Spleen (tissue), 11 donors: Measurements from ENCODE around the gene TSNAX. TPM values are rescaled to one million over a fixed set of nuclear protein-coding genes. Genes with fewer than 3 reads are reported as not detected.

Experiments
- DNase-seq: peaks from one replicate; pipeline ENCODE4 v3.0.0-alpha.2; 2020
- H3K27ac ChIP-seq, 8 donors: fragments of 200-600 bp; sonication (generic) in 7 of 8; 1 replicate in 4 of 8; 2 replicates in 4 of 8; pipeline versions ENCODE4 v1.5.0 to v1.8.0; 2016 to 2021; ENCODE audit warnings: inconsistent platforms in 4 of 8, mild to moderate bottlenecking in 4 of 8, moderate library complexity in 1 of 8
- H3K27me3 ChIP-seq, 7 donors: fragments of 200-600 bp; sonication (generic) in 6 of 7; replicated peaks in 1 of 7; 1 replicate in 4 of 7; 2 replicates in 3 of 7; pipeline versions ENCODE4 v1.5.0 to v1.8.0; 2016 to 2021; ENCODE audit warnings: inconsistent platforms in 3 of 7, mild to moderate bottlenecking in 1 of 7
- H3K36me3 ChIP-seq, 6 donors: fragments of 200-600 bp; sonication (generic) in 5 of 6; 1 replicate in 4 of 6; 2 replicates in 2 of 6; pipeline versions ENCODE4 v1.5.0 to v1.8.0; 2016 to 2021; ENCODE audit warnings: inconsistent platforms in 2 of 6
- H3K4me1 ChIP-seq, 6 donors: fragments of 200-600 bp; sonication (generic) in 5 of 6; 1 replicate in 3 of 6; 2 replicates in 3 of 6; pipeline versions ENCODE4 v1.5.0 to v1.8.0; 2016 to 2021; ENCODE audit warnings: inconsistent platforms in 3 of 6
- H3K4me3 ChIP-seq, 8 donors: fragments of 200-600 bp; sonication (generic) in 7 of 8; 1 replicate in 4 of 8; 2 replicates in 4 of 8; pipeline versions ENCODE4 v1.5.0 to v1.8.0; 2016 to 2021; ENCODE audit warnings: inconsistent platforms in 4 of 8, mild to moderate bottlenecking in 4 of 8, moderate library complexity in 2 of 8
- H3K9me3 ChIP-seq, 8 donors: fragments of 200-600 bp; sonication (generic) in 7 of 8; 1 replicate in 4 of 8; 2 replicates in 4 of 8; pipeline versions ENCODE4 v1.5.0 to v1.8.0; 2016 to 2021; ENCODE audit warnings: inconsistent platforms in 4 of 8
- POLR2A ChIP-seq, 3 donors: fragments of 450-650 bp; IDR thresholded peaks; one replicate each; pipeline ENCODE4 v1.5.1; 2017; ENCODE audit warnings: antibody characterized with exemption in 3 of 3, mild to moderate bottlenecking in 1 of 3
- POLR2AphosphoS5 ChIP-seq, 3 donors: sonication (generic); formaldehyde crosslinking; IDR thresholded peaks; one replicate each; pipeline ENCODE4 v1.5.1; 2017; ENCODE audit warnings: antibody characterized with exemption in 3 of 3
- WGBS, 5 donors: extraction: QIAGEN DNeasy Blood & Tissue Kit in 3 of 5; methylation state at CpG; one replicate each; pipeline versions ENCODE4 v1.1.5 to v1.1.7; 2013 to 2018; 5-methylcytosine and 5-hydroxymethylcytosine counted together
- intact Hi-C: fragments of 100-400 bp; cut with DNase I; formaldehyde crosslinking; loops from one replicate; pipeline ENCODE4 v1.15.0; 2023; ENCODE audit warnings: low total_unique reads
- polyA plus RNA-seq, 3 donors: library from polyadenylated mRNA; stranded (reverse); fragments of 200-250 nt; gene quantifications; one replicate each; pipeline ENCODE4 v1.2.1, GENCODE V29; 2013
- total RNA-seq, 7 donors: library from RNA; depleted of rRNA in 3 of 7; stranded (reverse); fragments of >200 nt in 3 of 7; fragmentation: NEBNext Ultra II Directional in 4 of 7; extraction: Animal tissue kit (Norgen Biotek cat#: 25700) in 4 of 7; gene quantifications; one replicate each; pipeline versions ENCODE4 v1.1.0 to v1.2.1, GENCODE V29; 2016 to 2021
- TF ChIP-seq, protein P1 (sequence below), 11 experiments: fragments of 200-600 bp in 7 of 11; fragments of 450-650 bp in 4 of 11; sonication (generic) in 4 of 11; IDR thresholded peaks in 8 of 11; conservative IDR thresholded peaks in 3 of 11; 1 replicate in 7 of 11; 2 replicates in 4 of 11; pipeline versions ENCODE4 v1.4.0 to v1.8.0; 2016 to 2021; ENCODE audit warnings: antibody characterized with exemption in 11 of 11, inconsistent platforms in 4 of 11, mild to moderate bottlenecking in 1 of 11
- donor health status: healthy with polysubstance abuse.
- donor health status: DM: no; HTN: no; CAD: no; lungs with moderate emphysema.
- donor health status: DM: no; HTN: no; CAD: no.
- donor health status: Bipolar disorder and iron deficiency.
- donor health status: healthy.
- donor health status: DM: no; HTN: no; CAD: no.
- donor health status: DM: yes; HTN: yes; CAD: no.

TSNAX gene
- total and polyA plus RNA-seq, 10 donors: 14.0 to 61.8 (median 48.0) TPM

DNA sequence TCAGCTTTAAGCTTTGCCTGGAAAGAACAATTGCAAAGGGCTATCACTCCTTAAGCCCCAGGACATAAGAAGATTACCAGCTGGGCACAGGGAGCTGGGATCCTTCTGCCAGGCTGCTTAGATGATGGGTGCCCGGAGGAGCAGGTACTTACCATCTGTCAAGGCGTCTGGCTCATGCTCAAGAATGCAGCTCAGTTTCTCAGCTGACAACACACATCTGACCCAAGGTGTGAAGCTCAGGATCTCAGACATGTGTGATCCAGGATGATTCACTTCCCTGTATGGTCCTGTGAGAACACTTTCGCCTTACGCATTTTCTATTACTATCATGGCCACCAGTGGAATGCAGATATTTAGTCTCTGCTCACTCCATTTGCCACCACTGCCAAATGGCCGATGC is 83.4 kb downstream of the TSNAX start:
- WGBS, 5 donors: 79 to 85% (median 84%) methylated on average over 5 of the region's 5 CpGs
- DNase-seq: no peak
- intact Hi-C loops: no loop called here
- Histone ChIP-seq H3K9me3 (peaks cover 0 to 6% (median 0%) of the 10 kb centered on the region in 8 donors), H3K27ac (peak overlapping the region; percentile 55 to 90 (median 82)), H3K4me1 (peaks cover 24 to 64% (median 41%) of the 10 kb centered on the region in 6 donors), H3K4me3 (peak overlapping the region in 1 of 8 donors; percentile 50), H3K27me3 (no peaks in the 10 kb centered on the region), H3K36me3 (no peaks in the 10 kb centered on the region)
- TF ChIP-seq POLR2A (IDR thresholded peaks at IDR 0.05) (no peak), POLR2AphosphoS5 (IDR thresholded peaks at IDR 0.05) (no peak)
- TF ChIP-seq, protein P1, sequence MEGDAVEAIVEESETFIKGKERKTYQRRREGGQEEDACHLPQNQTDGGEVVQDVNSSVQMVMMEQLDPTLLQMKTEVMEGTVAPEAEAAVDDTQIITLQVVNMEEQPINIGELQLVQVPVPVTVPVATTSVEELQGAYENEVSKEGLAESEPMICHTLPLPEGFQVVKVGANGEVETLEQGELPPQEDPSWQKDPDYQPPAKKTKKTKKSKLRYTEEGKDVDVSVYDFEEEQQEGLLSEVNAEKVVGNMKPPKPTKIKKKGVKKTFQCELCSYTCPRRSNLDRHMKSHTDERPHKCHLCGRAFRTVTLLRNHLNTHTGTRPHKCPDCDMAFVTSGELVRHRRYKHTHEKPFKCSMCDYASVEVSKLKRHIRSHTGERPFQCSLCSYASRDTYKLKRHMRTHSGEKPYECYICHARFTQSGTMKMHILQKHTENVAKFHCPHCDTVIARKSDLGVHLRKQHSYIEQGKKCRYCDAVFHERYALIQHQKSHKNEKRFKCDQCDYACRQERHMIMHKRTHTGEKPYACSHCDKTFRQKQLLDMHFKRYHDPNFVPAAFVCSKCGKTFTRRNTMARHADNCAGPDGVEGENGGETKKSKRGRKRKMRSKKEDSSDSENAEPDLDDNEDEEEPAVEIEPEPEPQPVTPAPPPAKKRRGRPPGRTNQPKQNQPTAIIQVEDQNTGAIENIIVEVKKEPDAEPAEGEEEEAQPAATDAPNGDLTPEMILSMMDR (IDR thresholded peaks at IDR 0.05 in 8 of 11, conservative IDR thresholded peaks at IDR 0.05 in 3 of 11): no peak

DNA sequence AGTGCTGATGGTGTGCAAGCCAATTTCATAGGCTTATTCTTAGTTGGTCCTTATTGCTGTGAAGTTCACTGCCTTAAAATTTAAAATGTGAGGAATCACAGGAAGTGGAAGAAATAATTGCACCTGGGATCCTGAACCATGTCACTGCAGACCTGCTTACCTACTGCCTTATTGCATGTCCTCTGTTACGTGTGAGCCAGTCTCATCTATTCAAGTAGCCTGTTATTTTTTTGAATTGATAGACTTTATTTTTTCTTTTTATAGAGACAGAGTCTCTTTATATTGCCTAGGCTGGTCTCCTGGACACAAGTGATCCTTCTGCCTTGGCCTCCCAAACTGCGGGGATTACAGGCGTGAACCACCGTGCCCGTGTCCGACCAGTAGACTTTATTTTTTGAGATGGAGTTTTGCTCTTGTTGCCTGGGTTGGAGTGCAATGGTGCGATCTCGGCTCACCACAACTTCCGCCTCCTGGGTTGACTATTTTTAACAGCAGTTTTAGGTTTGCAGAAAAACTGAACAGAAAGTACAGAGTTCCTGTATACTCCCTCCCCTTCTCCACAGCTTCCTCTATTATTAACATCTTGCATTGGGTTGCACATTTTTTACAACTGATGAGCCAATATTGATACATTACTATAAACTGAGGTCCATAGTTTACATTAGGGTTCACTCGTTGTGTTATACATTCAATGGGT is 84.1 kb downstream of the TSNAX start:
- Histone ChIP-seq H3K27me3 (no peaks in the 10 kb centered on the region), H3K4me1 (peaks cover 24 to 66% (median 41%) of the 10 kb centered on the region in 6 donors), H3K9me3 (peaks cover 0 to 6% (median 0%) of the 10 kb centered on the region in 8 donors), H3K27ac (peak overlapping the region; percentile 55 to 90 (median 82)), H3K4me3 (peak overlapping the region in 5 of 8 donors; percentile 0 to 50 (median 3)), H3K36me3 (no peaks in the 10 kb centered on the region)
- peak in 1 of 3 donors; percentile 64 for TF ChIP-seq POLR2AphosphoS5 (IDR thresholded peaks at IDR 0.05)
- TF ChIP-seq, protein P1 (IDR thresholded peaks at IDR 0.05 in 8 of 11, conservative IDR thresholded peaks at IDR 0.05 in 3 of 11): no peak
- peak; percentile 88 for DNase-seq
- intact Hi-C loops: no loop called here
- WGBS, 5 donors: 16 to 36% (median 25%) methylated on average over 10 of the region's 10 CpGs

DNA sequence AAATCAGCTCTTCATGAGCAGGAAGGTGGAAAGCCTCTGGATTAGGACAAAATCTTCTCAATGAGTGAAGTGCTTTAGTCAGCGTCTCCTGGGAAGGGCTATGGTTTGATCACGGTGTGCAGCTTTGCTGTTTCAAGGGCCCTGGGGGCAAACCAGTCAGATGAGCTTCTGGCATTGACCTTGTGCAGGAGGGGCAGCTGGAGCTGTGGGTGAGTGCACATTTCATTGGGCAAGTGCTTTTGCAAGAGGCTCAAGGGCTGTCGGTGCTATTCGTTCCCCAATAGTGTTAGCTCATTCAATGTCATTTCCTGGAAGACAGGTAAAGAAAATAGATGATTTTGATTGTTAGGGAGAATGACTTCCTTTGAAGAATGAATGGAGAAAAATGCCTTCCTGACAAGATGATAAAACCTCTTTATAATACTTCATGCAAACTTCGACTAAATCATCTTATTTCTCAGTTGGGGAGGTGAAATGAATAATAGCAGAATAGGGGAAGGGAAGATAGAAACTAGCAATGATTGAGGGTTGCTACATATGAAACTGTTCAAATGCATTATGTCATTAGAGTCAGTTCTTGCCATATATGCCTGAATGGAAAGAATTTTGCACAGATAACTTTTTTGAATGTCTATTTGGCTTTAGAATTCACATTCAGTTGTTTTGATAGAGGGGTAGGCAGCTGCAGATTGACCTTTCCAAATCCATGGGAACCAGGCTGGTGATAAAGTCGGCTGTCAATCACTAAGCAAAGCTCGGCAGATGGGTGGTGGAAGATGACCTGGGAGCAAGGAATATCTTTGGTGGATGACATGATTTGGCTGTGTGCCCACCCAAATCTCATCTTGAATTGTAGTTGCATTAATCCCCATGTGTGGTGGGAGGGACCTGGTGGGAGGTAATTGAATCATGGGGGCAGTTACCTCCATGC is 85.2 kb downstream of the TSNAX start:
- TF ChIP-seq, protein P1 (IDR thresholded peaks at IDR 0.05 in 8 of 11, conservative IDR thresholded peaks at IDR 0.05 in 3 of 11): no peak
- TF ChIP-seq POLR2AphosphoS5 (IDR thresholded peaks at IDR 0.05) (no peak), POLR2A (IDR thresholded peaks at IDR 0.05) (no peak)
- peak; percentile 83 for DNase-seq
- Histone ChIP-seq H3K27ac (peak overlapping the region; percentile 55 to 90 (median 82)), H3K4me1 (peaks cover 24 to 68% (median 41%) of the 10 kb centered on the region in 6 donors), H3K9me3 (peaks cover 0 to 6% (median 0%) of the 10 kb centered on the region in 8 donors), H3K4me3 (peak overlapping the region in 3 of 8 donors; percentile 3 to 50 (median 15)), H3K36me3 (no peaks in the 10 kb centered on the region), H3K27me3 (no peaks in the 10 kb centered on the region)
- intact Hi-C loops: no loop called here
- 36 to 47% (median 41%) methylated on average over 7 of the region's 7 CpGs for WGBS, 5 donors

Other genes starting within 250 kb of the TSNAX start
- gene EXOC8, start 190.8 kb upstream of the TSNAX start, total RNA-seq: 10 to 100 TPM; 19.3 to 23.6 (median 21.3) TPM
- gene EXOC8, start 190.8 kb upstream of the TSNAX start, polyA plus RNA-seq: 1 to 10 TPM; 4.7 to 6.9 (median 4.7) TPM
- gene SPRTN, start 190.4 kb upstream of the TSNAX start, total RNA-seq: 10 to 100 TPM; 10.8 to 28.7 (median 14.0) TPM
- gene SPRTN, start 190.4 kb upstream of the TSNAX start, polyA plus RNA-seq: 1 to 10 TPM; 3.1 to 5.7 (median 3.2) TPM
- 10 to 100 TPM; 30.2 to 44.0 (median 39.9) TPM for gene EGLN1, start 106.4 kb upstream of the TSNAX start, total RNA-seq
- 10 to 100 TPM in 1 of 3 donors, 1 to 10 TPM in 2; 5.6 to 12.3 (median 7.8) TPM for gene EGLN1, start 106.4 kb upstream of the TSNAX start, polyA plus RNA-seq
- gene DISC1, start 98.1 kb downstream of the TSNAX start, total RNA-seq: 10 to 100 TPM; 13.8 to 36.4 (median 29.5) TPM
- 1 to 10 TPM in 2 of 3 donors, under 1 TPM in 1; 0.89 to 1.4 (median 1.1) TPM for gene DISC1, start 98.1 kb downstream of the TSNAX start, polyA plus RNA-seq